ENCODE data around the gene CD81. TPM values are rescaled to one million over a fixed set of nuclear protein-coding genes. Genes with fewer than 3 reads are reported as not detected.

Gene CD81
- total RNA-seq (100 to 1,000 TPM; 124 to 213 (median 146) TPM), total RNA-seq (88.6 to 259 (median 154) reads per million in 29 experiments)
- total RNA-seq (2013) = 136 TPM

GRCh38 chr11:2376751-2377451 is at the start of gene CD81:
Gene CD81, plus strand, starts transcription at chr11:2377310. Its CDS starts 240 bp downstream, at chr11:2377550.
- Histone ChIP-seq H3K27ac (ENCODE audit: low read length) (peak within 1 kb of the TSS; percentile 45), H3K9me3 (no peaks in the 10 kb centered on the region), H3K4me1 (ENCODE audit: control insufficient read depth in 1 of 2, extremely low read depth in 1 of 2, insufficient read depth in 2 of 2, low read length in 2 of 2) (peaks cover 6 to 47% of the 10 kb centered on the region in 2 experiments), H3K4me3 (ENCODE audit: control insufficient read depth in 1 of 2, extremely low read depth in 1 of 2, low read length in 1 of 2) (peak within 1 kb of the TSS; percentile 71 to 86), H3K27me3 (replicated peaks in 1 of 2; ENCODE audit: control insufficient read depth in 2 of 2, extremely low read depth in 1 of 2, insufficient read depth in 2 of 2, low read length in 1 of 2) (peaks cover 0 to 4% of the 10 kb centered on the region in 2 experiments), H3K36me3 (ENCODE audit: control insufficient read depth in 2 of 2, extremely low read depth in 1 of 2, insufficient read depth in 1 of 2, low read length in 1 of 2) (peaks cover 8 to 9% of the 10 kb centered on the region in 2 donors)
- no peaks in the 10 kb centered on the region for H3K27me3 Mint-ChIP-seq
- POLR2A ChIA-PET = interaction anchor here in 1 of 2 donors (0.6 to 1.5 kb wide), 3 partner anchors 11 to 679 kb away, joined by 3 to 4 read pairs (median 3); no protein-coding TSS in a partner anchor
- ATAC-seq (replicated peaks in 1 of 4) (peak; percentile 83 to 89 (median 84)), DNase-seq (peak; percentile 27 to 83 (median 59))
- peaks cover 2% of the 10 kb centered on the region for H3K36me3 Mint-ChIP-seq
- peak within 1 kb of the TSS; percentile 77 to 85 (median 81) for H3K4me3 Mint-ChIP-seq
- CTCF ChIA-PET = interaction anchor here in 1 of 2 donors (0.6 to 2.3 kb wide), 3 partner anchors 11 to 517 kb away, joined by 4 to 6 read pairs (median 5); partner anchors contain the start of gene TSSC4
- peaks cover 12 to 39% (median 30%) of the 10 kb centered on the region in 3 donors for H3K4me1 Mint-ChIP-seq
- WGBS (ENCODE audit: insufficient coverage) = 14% methylated on average over 34 of the region's 65 CpGs
- H3K27ac Mint-ChIP-seq = peak within 1 kb of the TSS; percentile 79 to 81
- H3K9me3 Mint-ChIP-seq = no peaks in the 10 kb centered on the region

GRCh38 chr11:2328021-2328420 is 49.1 kb upstream of the CD81 start:
- no peak overlapping the region for H3K4me3 Mint-ChIP-seq
- POLR2A ChIA-PET = no interaction called here

GRCh38 chr11:2328656-2329354 is 48.3 kb upstream of the CD81 start:
- WGBS (ENCODE audit: insufficient coverage) = 92% methylated on average over 15 of the region's 15 CpGs
- CTCF ChIA-PET = interaction anchor here in 1 of 2 donors (0.5 kb wide), 1 partner anchor 513 kb away, joined by 3 read pairs; no protein-coding TSS in a partner anchor
- ATAC-seq (replicated peaks in 1 of 4) = no peak

More at GRCh38 chr11:2328021-2328420, 49.1 kb upstream of the CD81 start:
- peaks cover 21 to 33% of the 10 kb centered on the region in 2 donors for H3K27me3 Mint-ChIP-seq
- WGBS (ENCODE audit: insufficient coverage) = 84% methylated on average over 11 of the region's 11 CpGs
- H3K27ac Mint-ChIP-seq = no peak overlapping the region
- CTCF ChIA-PET = no interaction called here
- no peak for DNase-seq
- peaks cover 0 to 9% (median 4%) of the 10 kb centered on the region in 3 donors for H3K9me3 Mint-ChIP-seq
- Histone ChIP-seq H3K27ac (ENCODE audit: low read length) (no peak overlapping the region), H3K36me3 (ENCODE audit: control insufficient read depth in 2 of 2, extremely low read depth in 1 of 2, insufficient read depth in 1 of 2, low read length in 1 of 2) (no peaks in the 10 kb centered on the region), H3K27me3 (replicated peaks in 1 of 2; ENCODE audit: control insufficient read depth in 2 of 2, extremely low read depth in 1 of 2, insufficient read depth in 2 of 2, low read length in 1 of 2) (peaks cover 0 to 40% of the 10 kb centered on the region in 2 experiments), H3K9me3 (no peaks in the 10 kb centered on the region), H3K4me3 (ENCODE audit: control insufficient read depth in 1 of 2, extremely low read depth in 1 of 2, low read length in 1 of 2) (no peak overlapping the region), H3K4me1 (ENCODE audit: control insufficient read depth in 1 of 2, extremely low read depth in 1 of 2, insufficient read depth in 2 of 2, low read length in 2 of 2) (no peaks in the 10 kb centered on the region)
- peaks cover 3% of the 10 kb centered on the region for H3K36me3 Mint-ChIP-seq
- ATAC-seq (replicated peaks in 1 of 4) = no peak
- no peaks in the 10 kb centered on the region for H3K4me1 Mint-ChIP-seq

GRCh38 chr11:2329551-2329950 is 47.6 kb upstream of the CD81 start:
- Histone ChIP-seq H3K27me3 (replicated peaks in 1 of 2; ENCODE audit: control insufficient read depth in 2 of 2, extremely low read depth in 1 of 2, insufficient read depth in 2 of 2, low read length in 1 of 2) (peaks cover 0 to 40% of the 10 kb centered on the region in 2 experiments), H3K27ac (ENCODE audit: low read length) (no peak overlapping the region), H3K4me1 (ENCODE audit: control insufficient read depth in 1 of 2, extremely low read depth in 1 of 2, insufficient read depth in 2 of 2, low read length in 2 of 2) (no peaks in the 10 kb centered on the region), H3K36me3 (ENCODE audit: control insufficient read depth in 2 of 2, extremely low read depth in 1 of 2, insufficient read depth in 1 of 2, low read length in 1 of 2) (no peaks in the 10 kb centered on the region), H3K4me3 (ENCODE audit: control insufficient read depth in 1 of 2, extremely low read depth in 1 of 2, low read length in 1 of 2) (no peak overlapping the region), H3K9me3 (no peaks in the 10 kb centered on the region)
- no peaks in the 10 kb centered on the region for H3K4me1 Mint-ChIP-seq
- H3K4me3 Mint-ChIP-seq = no peak overlapping the region
- ATAC-seq (replicated peaks in 1 of 4) = no peak
- peaks cover 18 to 33% of the 10 kb centered on the region in 2 donors for H3K27me3 Mint-ChIP-seq
- ChIA-PET POLR2A (interaction anchor here in 1 of 2 donors (0.5 kb wide), 1 partner anchor 49 kb away, joined by 3 read pairs; no protein-coding TSS in a partner anchor), CTCF (no interaction called here)
- H3K36me3 Mint-ChIP-seq = peaks cover 3% of the 10 kb centered on the region
- DNase-seq = no peak
- H3K27ac Mint-ChIP-seq = no peak overlapping the region
- 93% methylated on average over 3 of the region's 9 CpGs for WGBS (ENCODE audit: insufficient coverage)
- peaks cover 0 to 3% (median 0%) of the 10 kb centered on the region in 3 donors for H3K9me3 Mint-ChIP-seq

More at GRCh38 chr11:2328656-2329354, 48.3 kb upstream of the CD81 start:
- no peaks in the 10 kb centered on the region for H3K9me3 ChIP-seq
- Mint-ChIP-seq H3K4me3 (no peak overlapping the region), H3K9me3 (peaks cover 0 to 3% (median 0%) of the 10 kb centered on the region in 3 donors), H3K27ac (no peak overlapping the region), H3K36me3 (peaks cover 3% of the 10 kb centered on the region), H3K27me3 (peaks cover 18 to 33% of the 10 kb centered on the region in 2 donors), H3K4me1 (no peaks in the 10 kb centered on the region)
- no peaks in the 10 kb centered on the region for H3K36me3 ChIP-seq (ENCODE audit: control insufficient read depth in 2 of 2, extremely low read depth in 1 of 2, insufficient read depth in 1 of 2, low read length in 1 of 2)
- H3K4me1 ChIP-seq (ENCODE audit: control insufficient read depth in 1 of 2, extremely low read depth in 1 of 2, insufficient read depth in 2 of 2, low read length in 2 of 2) = no peaks in the 10 kb centered on the region
- peaks cover 0 to 40% of the 10 kb centered on the region in 2 experiments for H3K27me3 ChIP-seq (replicated peaks in 1 of 2; ENCODE audit: control insufficient read depth in 2 of 2, extremely low read depth in 1 of 2, insufficient read depth in 2 of 2, low read length in 1 of 2)
- H3K27ac ChIP-seq (ENCODE audit: low read length) = no peak overlapping the region
- no peak for DNase-seq
- POLR2A ChIA-PET = no interaction called here
- H3K4me3 ChIP-seq (ENCODE audit: control insufficient read depth in 1 of 2, extremely low read depth in 1 of 2, low read length in 1 of 2) = no peak overlapping the region

GRCh38 chr11:2330696-2331095 is 46.4 kb upstream of the CD81 start:
- peaks cover 3% of the 10 kb centered on the region for H3K36me3 Mint-ChIP-seq

GRCh38 chr11:2331404-2331803 is 45.7 kb upstream of the CD81 start:
- Mint-ChIP-seq H3K27me3 (peaks cover 29 to 37% of the 10 kb centered on the region in 2 donors), H3K36me3 (peaks cover 3% of the 10 kb centered on the region), H3K27ac (no peak overlapping the region), H3K4me3 (no peak overlapping the region), H3K4me1 (no peaks in the 10 kb centered on the region), H3K9me3 (peaks cover 0 to 3% (median 0%) of the 10 kb centered on the region in 3 donors)
- Histone ChIP-seq H3K27me3 (replicated peaks in 1 of 2; ENCODE audit: control insufficient read depth in 2 of 2, extremely low read depth in 1 of 2, insufficient read depth in 2 of 2, low read length in 1 of 2) (peaks cover 0 to 40% of the 10 kb centered on the region in 2 experiments), H3K9me3 (no peaks in the 10 kb centered on the region), H3K4me3 (ENCODE audit: control insufficient read depth in 1 of 2, extremely low read depth in 1 of 2, low read length in 1 of 2) (no peak overlapping the region), H3K4me1 (ENCODE audit: control insufficient read depth in 1 of 2, extremely low read depth in 1 of 2, insufficient read depth in 2 of 2, low read length in 2 of 2) (no peaks in the 10 kb centered on the region), H3K27ac (ENCODE audit: low read length) (no peak overlapping the region), H3K36me3 (ENCODE audit: control insufficient read depth in 2 of 2, extremely low read depth in 1 of 2, insufficient read depth in 1 of 2, low read length in 1 of 2) (no peaks in the 10 kb centered on the region)
- CTCF ChIA-PET = no interaction called here
- DNase-seq (no peak), ATAC-seq (replicated peaks in 1 of 4) (no peak)
- no CpG with 5 or more reads among the region's 5 CpGs for WGBS (ENCODE audit: insufficient coverage)
- POLR2A ChIA-PET = no interaction called here

More at GRCh38 chr11:2330696-2331095, 46.4 kb upstream of the CD81 start:
- Histone ChIP-seq H3K4me1 (ENCODE audit: control insufficient read depth in 1 of 2, extremely low read depth in 1 of 2, insufficient read depth in 2 of 2, low read length in 2 of 2) (no peaks in the 10 kb centered on the region), H3K27ac (ENCODE audit: low read length) (no peak overlapping the region), H3K36me3 (ENCODE audit: control insufficient read depth in 2 of 2, extremely low read depth in 1 of 2, insufficient read depth in 1 of 2, low read length in 1 of 2) (no peaks in the 10 kb centered on the region), H3K4me3 (ENCODE audit: control insufficient read depth in 1 of 2, extremely low read depth in 1 of 2, low read length in 1 of 2) (no peak overlapping the region), H3K27me3 (replicated peaks in 1 of 2; ENCODE audit: control insufficient read depth in 2 of 2, extremely low read depth in 1 of 2, insufficient read depth in 2 of 2, low read length in 1 of 2) (peaks cover 0 to 40% of the 10 kb centered on the region in 2 experiments), H3K9me3 (no peaks in the 10 kb centered on the region)
- POLR2A ChIA-PET = no interaction called here
- 97% methylated on average over 5 of the region's 6 CpGs for WGBS (ENCODE audit: insufficient coverage)
- peaks cover 0 to 3% (median 0%) of the 10 kb centered on the region in 3 donors for H3K9me3 Mint-ChIP-seq
- H3K4me3 Mint-ChIP-seq = no peak overlapping the region
- no peak for DNase-seq
- peaks cover 22 to 33% of the 10 kb centered on the region in 2 donors for H3K27me3 Mint-ChIP-seq
- no peaks in the 10 kb centered on the region for H3K4me1 Mint-ChIP-seq
- ATAC-seq (replicated peaks in 1 of 4) = no peak
- CTCF ChIA-PET = no interaction called here
- H3K27ac Mint-ChIP-seq = no peak overlapping the region
